Eye (tissue), 1 donor: Measurements from ENCODE around the gene SNAP29.
"Not testable (repeated sequence)": the region's sequence is repeated elsewhere in the genome, so short reads cannot be mapped to it uniquely, and the experiment has no call there.

Experiments
- DNase-seq: peaks from one replicate; pipeline ENCODE4 v3.0.0-alpha.2; 2015

SNAP29 gene

GRCh38 chr22:20858615-20859416 is at the start of gene SNAP29, which contains the start of gene PI4KA:
Gene SNAP29, plus strand, starts transcription at chr22:20859007. Its CDS starts 104 bp downstream, at chr22:20859111.
Gene PI4KA, minus strand, starts transcription at chr22:20858811. Its CDS starts 86 bp downstream, at chr22:20858725.
- DNase-seq = peak; percentile 99

GRCh38 chr22:20809538-20810185 is 49.1 kb upstream of the SNAP29 start:
- DNase-seq = no peak

- no peak for DNase-seq
Observed at GRCh38 chr22:20810645-20811044, 48.2 kb upstream of the SNAP29 start.

GRCh38 chr22:20811171-20811570 is 47.6 kb upstream of the SNAP29 start:
- no peak for DNase-seq

GRCh38 chr22:20811971-20812660 is 46.7 kb upstream of the SNAP29 start:
- no peak for DNase-seq

GRCh38 chr22:20813056-20813455 is 45.8 kb upstream of the SNAP29 start:
- DNase-seq = no peak

GRCh38 chr22:20814221-20814808 is 44.5 kb upstream of the SNAP29 start:
- DNase-seq = no peak

GRCh38 chr22:20815477-20816050 is 43.2 kb upstream of the SNAP29 start:
- no peak for DNase-seq

- DNase-seq = no peak
Observed at GRCh38 chr22:20816559-20816958, 42.2 kb upstream of the SNAP29 start.

GRCh38 chr22:20818471-20818870 is 40.3 kb upstream of the SNAP29 start:
- DNase-seq = no peak

- DNase-seq = no peak
Observed at GRCh38 chr22:20819471-20819870, 39.3 kb upstream of the SNAP29 start.

GRCh38 chr22:20821717-20822239 is 37.0 kb upstream of the SNAP29 start:
- not testable (repeated sequence) for DNase-seq

GRCh38 chr22:20822240-20822639 is 36.6 kb upstream of the SNAP29 start:
- DNase-seq = no peak

- no peak for DNase-seq
Observed at GRCh38 chr22:20823264-20823663, 35.5 kb upstream of the SNAP29 start.

- not testable (repeated sequence) for DNase-seq
Observed at GRCh38 chr22:20825216-20825615, 33.6 kb upstream of the SNAP29 start.

- DNase-seq = no peak
Observed at GRCh38 chr22:20825624-20826023, 33.2 kb upstream of the SNAP29 start.

- DNase-seq = not testable (repeated sequence)
Observed at GRCh38 chr22:20826373-20827152, 32.2 kb upstream of the SNAP29 start.

GRCh38 chr22:20829491-20830134 is 29.2 kb upstream of the SNAP29 start:
- no peak for DNase-seq

- DNase-seq = no peak
Observed at GRCh38 chr22:20833225-20833665, 25.6 kb upstream of the SNAP29 start.

GRCh38 chr22:20834206-20834605 is 24.6 kb upstream of the SNAP29 start:
- no peak for DNase-seq

- DNase-seq = no peak
Observed at GRCh38 chr22:20834725-20835124, 24.1 kb upstream of the SNAP29 start.
